HFFc6 (cell line): ENCODE results near the gene ZMPSTE24. TPM values are rescaled to one million over a fixed set of nuclear protein-coding genes. Genes with fewer than 3 reads are reported as not detected.

ENCODE experiments used
- DNase-seq: peaks from one replicate; pipeline ENCODE4 v3.0.0-alpha.2; 2018
- H3K27ac Mint-ChIP-seq: 2 replicates; pipeline ENCODE4 v1.8.0; 2020; ENCODE audit warnings: mild to moderate bottlenecking, mixed read lengths
- H3K27me3 Mint-ChIP-seq: 2 replicates; pipeline ENCODE4 v1.8.0; 2021; ENCODE audit warnings: mild to moderate bottlenecking, moderate library complexity, mixed read lengths; ENCODE audit not compliant: insufficient read depth
- H3K36me3 Mint-ChIP-seq: 2 replicates; pipeline ENCODE4 v1.8.0; 2021; ENCODE audit warnings: low read depth, mixed read lengths
- H3K4me1 Mint-ChIP-seq: 2 replicates; pipeline ENCODE4 v1.8.0; 2020; ENCODE audit warnings: low read depth, mixed read lengths
- H3K4me3 Mint-ChIP-seq: 2 replicates; pipeline ENCODE4 v1.8.0; 2020; ENCODE audit warnings: mild to moderate bottlenecking, moderate library complexity, mixed read lengths
- H3K9me3 Mint-ChIP-seq: 2 replicates; pipeline ENCODE4 v1.8.0; 2020; ENCODE audit warnings: mild to moderate bottlenecking, mixed read lengths
- CTCF ChIP-seq: fragments of 200-600 bp; sonication (generic); IDR thresholded peaks from 2 replicates; pipeline ENCODE4 v1.5.0; 2021; ENCODE audit warnings: antibody characterized with exemption, mild to moderate bottlenecking
- total RNA-seq, 6 experiments: library from RNA; stranded (reverse); fragmentation: NEBNext Ultra II Directional; extraction: Animal tissue kit (Norgen Biotek cat#: 25700); gene quantifications; 2 replicates in 1 of 6; 3 replicates in 5 of 6; pipeline ENCODE4 v1.2.3, GENCODE V29; 2021

The ZMPSTE24 gene
- total RNA-seq, 6 experiments from 2014 or later: 66.4 to 79.3 (median 78.3) TPM

GRCh38 chr1:40311692-40312091 lies 53.7 kb downstream of the ZMPSTE24 start:
- Mint-ChIP-seq H3K4me1 (peaks cover 27% of the 10 kb centered on the region), H3K9me3 (no peaks in the 10 kb centered on the region), H3K27me3 (peaks cover 11% of the 10 kb centered on the region), H3K36me3 (no peaks in the 10 kb centered on the region), H3K27ac (no peak overlapping the region), H3K4me3 (no peak overlapping the region)
- no peak for TF ChIP-seq CTCF
- no peak for DNase-seq

GRCh38 chr1:40312238-40313205 lies 54.5 kb downstream of the ZMPSTE24 start:
- H3K27ac Mint-ChIP-seq: no peak overlapping the region
- peaks cover 17% of the 10 kb centered on the region for H3K27me3 Mint-ChIP-seq
- no peaks in the 10 kb centered on the region for H3K36me3 Mint-ChIP-seq
- no peak overlapping the region for H3K4me3 Mint-ChIP-seq
- no peaks in the 10 kb centered on the region for H3K9me3 Mint-ChIP-seq
- no peak for TF ChIP-seq CTCF
- no peak for DNase-seq
- H3K4me1 Mint-ChIP-seq: peaks cover 27% of the 10 kb centered on the region

GRCh38 chr1:40313329-40313957 lies 55.4 kb downstream of the ZMPSTE24 start:
- no peak overlapping the region for H3K4me3 Mint-ChIP-seq
- peaks cover 22% of the 10 kb centered on the region for H3K27me3 Mint-ChIP-seq
- H3K27ac Mint-ChIP-seq: no peak overlapping the region
- H3K9me3 Mint-ChIP-seq: no peaks in the 10 kb centered on the region
- no peak for TF ChIP-seq CTCF
- H3K4me1 Mint-ChIP-seq: peaks cover 27% of the 10 kb centered on the region
- no peaks in the 10 kb centered on the region for H3K36me3 Mint-ChIP-seq
- DNase-seq: no peak

DNA sequence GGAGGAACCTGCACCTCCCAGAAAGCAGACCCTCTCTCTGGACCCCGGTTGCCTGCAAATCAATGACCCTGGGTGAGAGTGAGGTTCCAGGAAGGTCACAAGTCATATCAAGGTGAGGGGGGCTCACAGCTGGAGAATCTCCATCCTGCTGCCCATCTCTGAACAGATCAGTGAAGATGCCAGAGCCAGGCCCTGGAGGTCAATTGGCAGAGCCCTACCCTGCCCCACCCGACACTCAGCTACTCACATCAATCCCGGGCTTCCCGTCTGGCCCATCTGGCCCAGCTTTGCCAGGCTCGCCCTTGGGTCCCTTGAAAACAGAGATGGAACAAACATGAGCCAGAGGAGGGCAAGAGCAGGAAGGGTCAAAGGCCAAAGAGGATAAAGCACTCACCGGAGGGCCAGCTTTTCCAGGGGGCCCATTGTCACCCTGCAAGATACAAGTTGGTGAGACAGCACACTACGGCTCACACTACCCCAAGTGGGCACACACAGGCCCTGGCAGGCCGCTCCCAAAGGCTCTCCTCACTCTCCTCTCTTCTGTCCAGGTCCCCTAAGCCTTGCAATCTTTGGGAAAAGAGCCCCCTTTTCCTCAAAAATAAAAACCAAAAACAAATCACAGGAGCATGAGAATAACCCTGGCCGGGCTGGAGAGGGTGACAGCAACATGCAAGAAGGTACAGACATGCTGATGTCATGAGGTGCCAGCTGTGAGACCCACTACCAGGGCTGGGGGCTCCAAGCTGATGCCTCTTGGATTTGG lies 56.1 kb downstream of the ZMPSTE24 start:
- no peak for TF ChIP-seq CTCF
- peaks cover 26% of the 10 kb centered on the region for H3K27me3 Mint-ChIP-seq
- H3K4me1 Mint-ChIP-seq: peaks cover 27% of the 10 kb centered on the region
- DNase-seq: no peak
- H3K4me3 Mint-ChIP-seq: peak overlapping the region; percentile 37; the same call in 1 of the 2 replicates
- H3K27ac Mint-ChIP-seq: no peak overlapping the region
- no peaks in the 10 kb centered on the region for H3K36me3 Mint-ChIP-seq
- no peaks in the 10 kb centered on the region for H3K9me3 Mint-ChIP-seq

- DNase-seq: no peak
- Mint-ChIP-seq H3K27me3 (peaks cover 31% of the 10 kb centered on the region), H3K4me1 (peaks cover 27% of the 10 kb centered on the region), H3K36me3 (no peaks in the 10 kb centered on the region), H3K27ac (no peak overlapping the region), H3K4me3 (peak overlapping the region; percentile 69), H3K9me3 (no peaks in the 10 kb centered on the region)
- no peak for TF ChIP-seq CTCF
Measured at GRCh38 chr1:40314721-40315238, 56.7 kb downstream of the ZMPSTE24 start.
